ENCODE data around the gene RAB11FIP4.

The RAB11FIP4 gene

GRCh38 chr17:31568121-31568520 is 176.6 kb downstream of the RAB11FIP4 start:
- DNase-seq (ENCODE audit: low spot score), result no peak

- no peak for DNase-seq (ENCODE audit: low spot score)
Observed at GRCh38 chr17:31568539-31568938, 177.1 kb downstream of the RAB11FIP4 start.

GRCh38 chr17:31570231-31570630 is 178.8 kb downstream of the RAB11FIP4 start:
- no peak for DNase-seq (ENCODE audit: low spot score)

GRCh38 chr17:31570951-31571892 is 179.7 kb downstream of the RAB11FIP4 start:
- DNase-seq (ENCODE audit: low spot score), result no peak

- DNase-seq (ENCODE audit: low spot score), result no peak
Observed at GRCh38 chr17:31572341-31572740, 180.9 kb downstream of the RAB11FIP4 start.

- DNase-seq (ENCODE audit: low spot score), result no peak
Observed at GRCh38 chr17:31573047-31573446, 181.6 kb downstream of the RAB11FIP4 start.

- no peak for DNase-seq (ENCODE audit: low spot score)
Observed at GRCh38 chr17:31573861-31574260, 182.4 kb downstream of the RAB11FIP4 start.

- DNase-seq (ENCODE audit: low spot score), result no peak
Observed at GRCh38 chr17:31574458-31574857, 183.0 kb downstream of the RAB11FIP4 start.

- DNase-seq (ENCODE audit: low spot score), result no peak
Observed at GRCh38 chr17:31575043-31575442, 183.6 kb downstream of the RAB11FIP4 start.

GRCh38 chr17:31579265-31579664 is 187.8 kb downstream of the RAB11FIP4 start:
- DNase-seq (ENCODE audit: low spot score), result no peak

GRCh38 chr17:31580316-31580705 is 188.8 kb downstream of the RAB11FIP4 start:
- DNase-seq (ENCODE audit: low spot score), result no peak

- no peak for DNase-seq (ENCODE audit: low spot score)
Observed at GRCh38 chr17:31580706-31581490, 189.4 kb downstream of the RAB11FIP4 start.

GRCh38 chr17:31581491-31581890 is 190.0 kb downstream of the RAB11FIP4 start:
- DNase-seq (ENCODE audit: low spot score), result no peak

GRCh38 chr17:31582151-31582907 is 190.9 kb downstream of the RAB11FIP4 start:
- DNase-seq (ENCODE audit: low spot score), result no peak

- DNase-seq (ENCODE audit: low spot score), result no peak
Observed at GRCh38 chr17:31583772-31584356, 192.4 kb downstream of the RAB11FIP4 start.

GRCh38 chr17:31584438-31585279 is 193.2 kb downstream of the RAB11FIP4 start:
- DNase-seq (ENCODE audit: low spot score), result no peak

- no peak for DNase-seq (ENCODE audit: low spot score)
Observed at GRCh38 chr17:31585280-31585630, 193.8 kb downstream of the RAB11FIP4 start.

- no peak for DNase-seq (ENCODE audit: low spot score)
Observed at GRCh38 chr17:31586946-31587345, 195.5 kb downstream of the RAB11FIP4 start.

- no peak for DNase-seq (ENCODE audit: low spot score)
Observed at GRCh38 chr17:31587462-31587861, 196.0 kb downstream of the RAB11FIP4 start.

Data from CD4-positive, alpha-beta T cell treated with Interleukin-15 for 4 hours (primary cell).